Endothelial cell of umbilical vein (primary cell): ENCODE measurements around the gene CARMIL1. TPM values are rescaled to one million over a fixed set of nuclear protein-coding genes. Genes with fewer than 3 reads are reported as not detected.

Experiments used
- BruUV-seq: library from RNA; stranded (reverse); fragments of 400-500 nt; replicated peaks from 2 replicates; lab custom pipeline; 2021; lab: Mats Ljungman, UMichigan
- CTCF ChIA-PET: fragments of 300-600, 350-600 bp; sonication (Branson Sonifier 250); formaldehyde crosslinking; loops from one replicate; lab custom pipeline; 2021; ENCODE audit warnings: antibody characterized with exemption, inconsistent platforms; lab: Charles Lee
- POLR2A ChIA-PET: fragments of 300-600, 350-600 bp; sonication (Branson Sonifier 250); formaldehyde crosslinking; loops from one replicate; lab custom pipeline; 2021; ENCODE audit warnings: antibody characterized with exemption, inconsistent platforms; lab: Charles Lee
- DNase-seq: peaks from one replicate; pipeline ENCODE4 v3.0.0-alpha.2; 2011; ENCODE audit warnings: low read depth, low spot score
- FAIRE-seq: peaks from 2 replicates; lab custom pipeline; 2011; peaks lifted over from hg19 to GRCh38; lab: Jason Lieb, UNC
- H2AFZ ChIP-seq: 2 replicates; pipeline ENCODE4 v1.6.0; 2012; ENCODE audit warnings: low read depth, low read length, control low read depth, inconsistent platforms
- H3K27ac ChIP-seq: 2 replicates; pipeline ENCODE4 v1.5.1; 2011; ENCODE audit warnings: low read depth, mild to moderate bottlenecking, control low read depth, low read length, moderate library complexity; ENCODE audit not compliant: insufficient read depth
- H3K27me3 ChIP-seq, 2 experiments: 2 replicates each; pipeline versions ENCODE4 v1.6.0 to v1.6.1; 2011; ENCODE audit warnings: low read length in 2 of 2, mixed read lengths in 1 of 2; ENCODE audit not compliant: control insufficient read depth in 2 of 2, insufficient read depth in 2 of 2
- H3K36me3 ChIP-seq, 2 experiments: 2 replicates in 1 of 2; 3 replicates in 1 of 2; pipeline ENCODE4 v1.5.1; 2011; ENCODE audit warnings: low read length in 2 of 2, mild to moderate bottlenecking in 1 of 2, moderate library complexity in 1 of 2; ENCODE audit not compliant: control insufficient read depth in 2 of 2, insufficient read depth in 2 of 2; ENCODE audit errors: extremely low read depth in 1 of 2
- H3K4me1 ChIP-seq: 3 replicates; pipeline ENCODE4 v1.5.1; 2011; ENCODE audit warnings: mild to moderate bottlenecking, low read length; ENCODE audit not compliant: control insufficient read depth, insufficient read depth; ENCODE audit errors: extremely low read depth
- H3K4me2 ChIP-seq: 2 replicates; pipeline ENCODE4 v1.6.1; 2011; ENCODE audit warnings: low read length, control low read depth, mixed read lengths; ENCODE audit not compliant: insufficient read depth
- H3K4me3 ChIP-seq, 3 experiments: fragments of 200-600 bp in 1 of 3; sonication (generic), shearing (Covaris generic) in 1 of 3; replicated peaks in 1 of 3; 2 replicates each; pipeline ENCODE4 v1.5.1; 2011 to 2016; ENCODE audit warnings: control low read depth in 3 of 3, low read length in 3 of 3, mild to moderate bottlenecking in 2 of 3, inconsistent platforms in 1 of 3, low read depth in 1 of 3, moderate library complexity in 1 of 3; ENCODE audit not compliant: insufficient read depth in 1 of 3
- H3K79me2 ChIP-seq: 2 replicates; pipeline ENCODE4 v1.6.0; 2012; ENCODE audit warnings: low read length, inconsistent platforms; ENCODE audit not compliant: control insufficient read depth, insufficient read depth
- H3K9ac ChIP-seq: replicated peaks from 2 replicates; pipeline ENCODE3; 2011; ENCODE audit warnings: low read length, control low read depth; ENCODE audit not compliant: insufficient read depth; ENCODE audit errors: extremely low read depth
- H3K9me1 ChIP-seq: replicated peaks from 3 replicates; pipeline ENCODE4 v1.6.0; 2011; ENCODE audit warnings: mild to moderate bottlenecking, low read length; ENCODE audit not compliant: control insufficient read depth, insufficient read depth; ENCODE audit errors: extremely low read depth
- H3K9me3 ChIP-seq: replicated peaks from 2 replicates; pipeline ENCODE4 v1.5.1; 2012; ENCODE audit warnings: low read length, inconsistent platforms; ENCODE audit not compliant: control insufficient read depth, insufficient read depth
- H4K20me1 ChIP-seq: replicated peaks from 2 replicates; pipeline ENCODE3; 2011; ENCODE audit warnings: mild to moderate bottlenecking, low read length; ENCODE audit not compliant: control insufficient read depth, insufficient read depth; ENCODE audit errors: extremely low read depth
- EZH2 ChIP-seq: IDR thresholded peaks from 2 replicates; pipeline ENCODE4 v1.6.1; 2012; ENCODE audit warnings: borderline replicate concordance, low read depth, mild to moderate bottlenecking, moderate library complexity, low read length, inconsistent platforms; ENCODE audit not compliant: severe bottlenecking
- FOS ChIP-seq: IDR thresholded peaks from 2 replicates; pipeline ENCODE4 v1.6.1; 2011; ENCODE audit warnings: mild to moderate bottlenecking, low read length, moderate library complexity, borderline replicate concordance; ENCODE audit not compliant: insufficient read depth
- GATA2 ChIP-seq: IDR thresholded peaks from 2 replicates; pipeline ENCODE4 v1.7.0; 2011; ENCODE audit warnings: low read depth, mild to moderate bottlenecking, moderate library complexity, mixed read lengths, low read length; ENCODE audit not compliant: insufficient read length, insufficient read depth
- JUN ChIP-seq: IDR thresholded peaks from 2 replicates; pipeline ENCODE4 v1.6.1; 2011; ENCODE audit warnings: borderline replicate concordance, low read depth; ENCODE audit not compliant: insufficient read length, insufficient read depth
- MYC ChIP-seq: IDR thresholded peaks from one replicate; pipeline ENCODE4 v1.6.1; 2011; ENCODE audit warnings: mild to moderate bottlenecking, low read depth, low read length
- POLR2A ChIP-seq: IDR thresholded peaks from 2 replicates; pipeline ENCODE4 v1.6.1; 2012; ENCODE audit warnings: low read depth, mild to moderate bottlenecking, control low read depth, low read length
- POLR2AphosphoS5 ChIP-seq: IDR thresholded peaks from 2 replicates; pipeline ENCODE4 v1.6.1; 2012; ENCODE audit warnings: low read depth, mild to moderate bottlenecking, control low read depth, low read length, moderate library complexity; ENCODE audit not compliant: insufficient read depth
- dilution Hi-C: fragments of 300-500 bp; cut with MboI; formaldehyde crosslinking; loops from one replicate; pipeline ENCODE4 v1.15.0; 2019; ENCODE audit warnings: low sequenced_read_pairs; ENCODE audit not compliant: extremely low pct_ligation_motif_present
- intact Hi-C: fragments of 100-400 bp; cut with micrococcal nuclease; formaldehyde crosslinking; loops from one replicate; pipeline ENCODE4 v1.10.0; 2022
- polyA plus RNA-seq, 4 experiments: library from polyadenylated mRNA; depleted of rRNA in 3 of 4; stranded (reverse) in 3 of 4; unstranded in 1 of 4; fragments of >200 nt; gene quantifications; 2 replicates each; pipeline versions ENCODE4 v1.2.1 to v1.2.3, GENCODE V29; 2011 to 2012; ENCODE audit warnings: missing spikeins in 1 of 4
- total RNA-seq: library from RNA; stranded (reverse); gene quantifications from 2 replicates; pipeline ENCODE4 v1.2.3, GENCODE V29; 2021
- TF ChIP-seq, protein P1 (sequence below): IDR thresholded peaks from 2 replicates; pipeline ENCODE4 v1.6.1; 2011; ENCODE audit not compliant: insufficient read depth, insufficient read length
- TF ChIP-seq, protein P2 (sequence below), 2 donors: IDR thresholded peaks; 1 replicate in 1 of 2; 2 replicates in 1 of 2; pipeline ENCODE4 v1.5.1; 2011; ENCODE audit warnings: low read length in 2 of 2, mild to moderate bottlenecking in 2 of 2, moderate library complexity in 2 of 2, control low read depth in 1 of 2, inconsistent platforms in 1 of 2, low read depth in 1 of 2; ENCODE audit not compliant: insufficient read depth in 1 of 2; ENCODE audit errors: extremely low read depth in 1 of 2

The CARMIL1 gene
- total and polyA plus RNA-seq, 2 donors (not counting 3 experiments of a cell fraction or from before 2014, with no cell fraction given), result 1.3 to 8.7 TPM

GRCh38 chr6:25239498-25239897 lies 39.7 kb upstream of the CARMIL1 start:
- CTCF ChIA-PET, result interaction anchor here (1.3 to 2.1 kb wide), 2 partner anchors 16 to 26 kb away, joined by 3 to 7 read pairs; no protein-coding TSS in a partner anchor
- POLR2A ChIA-PET, result no interaction called here

DNA sequence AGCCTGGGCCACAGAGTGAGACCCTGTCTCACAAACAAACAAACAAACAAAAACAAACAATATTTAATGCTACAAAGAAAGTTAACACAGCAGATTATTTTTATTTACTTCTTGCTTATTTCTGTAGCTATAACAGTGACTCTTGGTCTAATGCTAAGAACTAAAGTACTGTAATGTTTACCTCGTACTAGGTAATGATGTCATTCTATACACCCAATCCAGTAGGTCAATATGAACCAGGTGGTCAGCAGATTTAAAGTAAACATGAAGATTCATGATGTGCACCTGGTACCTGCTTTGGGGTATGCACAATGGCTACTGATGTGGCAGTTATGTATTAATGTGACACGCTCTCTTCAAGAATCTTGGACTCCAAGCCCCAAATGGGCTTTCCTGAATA lies 36.6 kb upstream of the CARMIL1 start:
- Histone ChIP-seq H3K27ac (no peak overlapping the region), H3K4me3 (no peak overlapping the region), H3K9me1 (no peaks in the 10 kb centered on the region), H3K79me2 (no peaks in the 10 kb centered on the region), H3K9ac (no peak overlapping the region), H3K4me2 (no peak overlapping the region), H3K9me3 (no peaks in the 10 kb centered on the region), H2AFZ (no peak overlapping the region), H3K27me3 (no peaks in the 10 kb centered on the region), H4K20me1 (no peaks in the 10 kb centered on the region), H3K36me3 (no peaks in the 10 kb centered on the region), H3K4me1 (no peaks in the 10 kb centered on the region)
- CTCF ChIA-PET, result interaction anchor here (0.9 kb wide), 1 partner anchor 19 kb away, joined by 3 read pairs; no protein-coding TSS in a partner anchor
- DNase-seq (no peak), FAIRE-seq (no peak)
- POLR2A ChIA-PET, result no interaction called here
- dilution Hi-C loops, result no loop called here
- intact Hi-C loops, result no loop called here
- no TSS peak for BruUV-seq
- TF ChIP-seq, protein P1, sequence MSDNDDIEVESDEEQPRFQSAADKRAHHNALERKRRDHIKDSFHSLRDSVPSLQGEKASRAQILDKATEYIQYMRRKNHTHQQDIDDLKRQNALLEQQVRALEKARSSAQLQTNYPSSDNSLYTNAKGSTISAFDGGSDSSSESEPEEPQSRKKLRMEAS, result no peak
- TF ChIP-seq POLR2A (no peak), JUN (no peak), EZH2 (no peak), MYC (no peak), FOS (no peak), GATA2 (no peak), POLR2AphosphoS5 (no peak)
- TF ChIP-seq, protein P2, sequence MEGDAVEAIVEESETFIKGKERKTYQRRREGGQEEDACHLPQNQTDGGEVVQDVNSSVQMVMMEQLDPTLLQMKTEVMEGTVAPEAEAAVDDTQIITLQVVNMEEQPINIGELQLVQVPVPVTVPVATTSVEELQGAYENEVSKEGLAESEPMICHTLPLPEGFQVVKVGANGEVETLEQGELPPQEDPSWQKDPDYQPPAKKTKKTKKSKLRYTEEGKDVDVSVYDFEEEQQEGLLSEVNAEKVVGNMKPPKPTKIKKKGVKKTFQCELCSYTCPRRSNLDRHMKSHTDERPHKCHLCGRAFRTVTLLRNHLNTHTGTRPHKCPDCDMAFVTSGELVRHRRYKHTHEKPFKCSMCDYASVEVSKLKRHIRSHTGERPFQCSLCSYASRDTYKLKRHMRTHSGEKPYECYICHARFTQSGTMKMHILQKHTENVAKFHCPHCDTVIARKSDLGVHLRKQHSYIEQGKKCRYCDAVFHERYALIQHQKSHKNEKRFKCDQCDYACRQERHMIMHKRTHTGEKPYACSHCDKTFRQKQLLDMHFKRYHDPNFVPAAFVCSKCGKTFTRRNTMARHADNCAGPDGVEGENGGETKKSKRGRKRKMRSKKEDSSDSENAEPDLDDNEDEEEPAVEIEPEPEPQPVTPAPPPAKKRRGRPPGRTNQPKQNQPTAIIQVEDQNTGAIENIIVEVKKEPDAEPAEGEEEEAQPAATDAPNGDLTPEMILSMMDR (IDR thresholded peaks at IDR 0.05; ENCODE audit: extremely low read depth in 1 of 2, insufficient read depth in 1 of 2, low read depth in 1 of 2, low read length in 2 of 2), result no peak

More at GRCh38 chr6:25239498-25239897, 39.7 kb upstream of the CARMIL1 start:
- H4K20me1 ChIP-seq, result no peaks in the 10 kb centered on the region
- no peak overlapping the region for H3K9ac ChIP-seq
- dilution Hi-C loops (no loop called here), intact Hi-C loops (no loop called here)
- no peak overlapping the region for H3K27ac ChIP-seq
- H3K9me1 ChIP-seq, result no peaks in the 10 kb centered on the region
- H3K9me3 ChIP-seq, result no peaks in the 10 kb centered on the region
- no peaks in the 10 kb centered on the region for H3K4me1 ChIP-seq
- H3K36me3 ChIP-seq, result no peaks in the 10 kb centered on the region
- H3K79me2 ChIP-seq, result no peaks in the 10 kb centered on the region
- no TSS peak for BruUV-seq
- TF ChIP-seq POLR2AphosphoS5, result no peak
- no peak for TF ChIP-seq GATA2
- no peak for TF ChIP-seq POLR2A
- DNase-seq (no peak), FAIRE-seq (no peak)
- H3K4me2 ChIP-seq, result no peak overlapping the region
- H3K27me3 ChIP-seq, result no peaks in the 10 kb centered on the region
- H3K4me3 ChIP-seq, result no peak overlapping the region
- no peak overlapping the region for H2AFZ ChIP-seq
